Activated T-helper 2 cell treated with anti-CD3 and anti-CD28 coated beads, Interferon-gamma antibody, Interleukin-2, Interleukin-4, amounts not matched to agents 10 μg/mL and 5 μg/mL and 100 μg/mL, durations not matched to agents 14 hours and 24 hours and 36 hours (primary cell): ENCODE measurements around the gene ABCG1. TPM values are rescaled to one million over a fixed set of nuclear protein-coding genes. Genes with fewer than 3 reads are reported as not detected.

Experiments used
- DNase-seq: peaks from one replicate; pipeline ENCODE4 v3.0.0; 2021; ENCODE audit warnings: low spot score
- H3K27ac Mint-ChIP-seq: one replicate; pipeline ENCODE4 v1.8.0; 2021; ENCODE audit warnings: mixed read lengths
- H3K27me3 Mint-ChIP-seq: one replicate; pipeline ENCODE4 v1.8.0; 2021; ENCODE audit warnings: low read depth, mixed read lengths
- H3K36me3 Mint-ChIP-seq: one replicate; pipeline ENCODE4 v1.8.0; 2021; ENCODE audit warnings: low read depth, mixed read lengths
- H3K4me1 Mint-ChIP-seq: one replicate; pipeline ENCODE4 v1.8.0; 2021; ENCODE audit warnings: low read depth, mixed read lengths
- H3K4me3 Mint-ChIP-seq: one replicate; pipeline ENCODE4 v1.8.0; 2021; ENCODE audit warnings: low read depth, mild to moderate bottlenecking, moderate library complexity, mixed read lengths
- H3K9me3 Mint-ChIP-seq: one replicate; pipeline ENCODE4 v1.8.0; 2021; ENCODE audit warnings: mixed read lengths
- intact Hi-C: fragments of 100-400 bp; cut with micrococcal nuclease; formaldehyde crosslinking; loops from one replicate; pipeline ENCODE4 v1.15.1; 2023
- total RNA-seq: library from RNA; stranded (reverse); gene quantifications from 2 replicates; pipeline ENCODE4 v1.2.3, GENCODE V29; 2022

ABCG1 gene
- total RNA-seq, 1 donor from 2014 or later: 5.7 TPM

GRCh38 chr21:42223826-42224575 lies 5.1 kb downstream of the ABCG1 start:
- DNase-seq: no peak
- H3K4me1 Mint-ChIP-seq: peaks cover 43% of the 10 kb centered on the region
- no peak overlapping the region for H3K27ac Mint-ChIP-seq
- peaks cover 24% of the 10 kb centered on the region for H3K36me3 Mint-ChIP-seq
- H3K4me3 Mint-ChIP-seq: no peak overlapping the region
- intact Hi-C loops: no loop called here
- no peaks in the 10 kb centered on the region for H3K9me3 Mint-ChIP-seq
- H3K27me3 Mint-ChIP-seq: no peaks in the 10 kb centered on the region

- no peak overlapping the region for H3K4me3 Mint-ChIP-seq
- H3K9me3 Mint-ChIP-seq: no peaks in the 10 kb centered on the region
- H3K36me3 Mint-ChIP-seq: peaks cover 24% of the 10 kb centered on the region
- intact Hi-C loops: no loop called here
- H3K27me3 Mint-ChIP-seq: no peaks in the 10 kb centered on the region
- peaks cover 53% of the 10 kb centered on the region for H3K4me1 Mint-ChIP-seq
- H3K27ac Mint-ChIP-seq: no peak overlapping the region
- DNase-seq: no peak
Measured at GRCh38 chr21:42225042-42225441, 6.1 kb downstream of the ABCG1 start.

GRCh38 chr21:42225571-42226155 lies 6.7 kb downstream of the ABCG1 start:
- Mint-ChIP-seq H3K4me3 (no peak overlapping the region), H3K27me3 (no peaks in the 10 kb centered on the region), H3K4me1 (peaks cover 52% of the 10 kb centered on the region), H3K36me3 (peaks cover 24% of the 10 kb centered on the region), H3K9me3 (no peaks in the 10 kb centered on the region), H3K27ac (no peak overlapping the region)
- intact Hi-C loops: no loop called here
- no peak for DNase-seq

GRCh38 chr21:42226626-42227025 lies 7.7 kb downstream of the ABCG1 start:
- intact Hi-C loops: no loop called here
- no peak overlapping the region for H3K27ac Mint-ChIP-seq
- H3K4me1 Mint-ChIP-seq: peaks cover 56% of the 10 kb centered on the region
- H3K4me3 Mint-ChIP-seq: no peak overlapping the region
- peaks cover 24% of the 10 kb centered on the region for H3K36me3 Mint-ChIP-seq
- H3K27me3 Mint-ChIP-seq: no peaks in the 10 kb centered on the region
- no peaks in the 10 kb centered on the region for H3K9me3 Mint-ChIP-seq
- no peak for DNase-seq

GRCh38 chr21:42227909-42228708 lies 9.2 kb downstream of the ABCG1 start:
- no peaks in the 10 kb centered on the region for H3K9me3 Mint-ChIP-seq
- H3K4me1 Mint-ChIP-seq: peaks cover 64% of the 10 kb centered on the region
- DNase-seq: peak; percentile 86
- intact Hi-C loops: loop anchor here (1.0 kb wide), 1 partner anchor 8 kb away; no protein-coding TSS in a partner anchor
- peaks cover 30% of the 10 kb centered on the region for H3K36me3 Mint-ChIP-seq
- H3K27me3 Mint-ChIP-seq: no peaks in the 10 kb centered on the region
- H3K27ac Mint-ChIP-seq: peak overlapping the region; percentile 77
- peak overlapping the region; percentile 1 for H3K4me3 Mint-ChIP-seq

- no peaks in the 10 kb centered on the region for H3K9me3 Mint-ChIP-seq
- H3K4me3 Mint-ChIP-seq: no peak overlapping the region
Measured at GRCh38 chr21:42228709-42229220, 9.8 kb downstream of the ABCG1 start.

GRCh38 chr21:42229676-42230075 lies 10.7 kb downstream of the ABCG1 start:
- no peak for DNase-seq
- Mint-ChIP-seq H3K36me3 (peaks cover 33% of the 10 kb centered on the region), H3K4me3 (no peak overlapping the region), H3K9me3 (no peaks in the 10 kb centered on the region), H3K27ac (peak overlapping the region; percentile 19), H3K4me1 (peaks cover 74% of the 10 kb centered on the region), H3K27me3 (no peaks in the 10 kb centered on the region)
- intact Hi-C loops: loop anchor here (5.0 to 10.0 kb wide), 2 partner anchors 193 to 295 kb away; no protein-coding TSS in a partner anchor

More at GRCh38 chr21:42228709-42229220, 9.8 kb downstream of the ABCG1 start:
- H3K27me3 Mint-ChIP-seq: no peaks in the 10 kb centered on the region
- intact Hi-C loops: loop anchor here (1.0 kb wide), 1 partner anchor 8 kb away; no protein-coding TSS in a partner anchor
- peaks cover 70% of the 10 kb centered on the region for H3K4me1 Mint-ChIP-seq
- DNase-seq: no peak
- H3K27ac Mint-ChIP-seq: peak overlapping the region; percentile 70
- peaks cover 33% of the 10 kb centered on the region for H3K36me3 Mint-ChIP-seq

GRCh38 chr21:42230178-42230577 lies 11.2 kb downstream of the ABCG1 start:
- Mint-ChIP-seq H3K36me3 (peaks cover 33% of the 10 kb centered on the region), H3K9me3 (no peaks in the 10 kb centered on the region), H3K4me1 (peaks cover 76% of the 10 kb centered on the region), H3K27ac (peak overlapping the region; percentile 28), H3K27me3 (no peaks in the 10 kb centered on the region), H3K4me3 (no peak overlapping the region)
- intact Hi-C loops: loop anchor here (5.0 to 10.0 kb wide), 2 partner anchors 192 to 295 kb away; no protein-coding TSS in a partner anchor
- no peak for DNase-seq

- Mint-ChIP-seq H3K36me3 (peaks cover 29% of the 10 kb centered on the region), H3K27me3 (no peaks in the 10 kb centered on the region), H3K27ac (no peak overlapping the region), H3K9me3 (no peaks in the 10 kb centered on the region), H3K4me1 (peaks cover 78% of the 10 kb centered on the region), H3K4me3 (no peak overlapping the region)
- intact Hi-C loops: loop anchor here (5.0 to 10.0 kb wide), 2 partner anchors 192 to 294 kb away; no protein-coding TSS in a partner anchor
- DNase-seq: no peak
Measured at GRCh38 chr21:42230636-42231035, 11.7 kb downstream of the ABCG1 start.

- Mint-ChIP-seq H3K27ac (no peak overlapping the region), H3K36me3 (peaks cover 18% of the 10 kb centered on the region), H3K4me1 (peaks cover 84% of the 10 kb centered on the region), H3K27me3 (no peaks in the 10 kb centered on the region), H3K4me3 (no peak overlapping the region), H3K9me3 (no peaks in the 10 kb centered on the region)
- no peak for DNase-seq
- intact Hi-C loops: loop anchor here (5.0 to 10.0 kb wide), 2 partner anchors 191 to 293 kb away; no protein-coding TSS in a partner anchor
Measured at GRCh38 chr21:42231756-42232155, 12.8 kb downstream of the ABCG1 start.

- Mint-ChIP-seq H3K4me1 (peaks cover 84% of the 10 kb centered on the region), H3K4me3 (no peak overlapping the region), H3K9me3 (no peaks in the 10 kb centered on the region), H3K36me3 (peaks cover 15% of the 10 kb centered on the region), H3K27me3 (no peaks in the 10 kb centered on the region), H3K27ac (peak overlapping the region; percentile 93)
- intact Hi-C loops: loop anchor here (5.0 to 10.0 kb wide), 2 partner anchors 190 to 292 kb away; no protein-coding TSS in a partner anchor
- DNase-seq: no peak
Measured at GRCh38 chr21:42232176-42232825, 13.4 kb downstream of the ABCG1 start.
